NCI-H128 (cell line): Measurements from ENCODE around the gene CACNG6.

Experiments
- DNase-seq: peaks from one replicate; lab custom pipeline; 2025; ENCODE audit not compliant: unreplicated experiment; lab: John Stamatoyannopoulos, UW

The CACNG6 gene

GRCh38 chr19:54041969-54042606, 50.7 kb downstream of the CACNG6 start:
- DNase-seq = no peak

GRCh38 chr19:54042989-54043388, 51.6 kb downstream of the CACNG6 start:
- no peak for DNase-seq

GRCh38 chr19:54045771-54046170, 54.3 kb downstream of the CACNG6 start:
- no peak for DNase-seq

- DNase-seq = no peak
Observed at GRCh38 chr19:54047616-54048015, 56.2 kb downstream of the CACNG6 start.
